CMK (cell line): Measurements from ENCODE around the gene DHRS4.

Source experiments
- DNase-seq: peaks from one replicate; pipeline ENCODE4 v3.0.0-alpha.2; 2010; ENCODE audit warnings: low read depth

The DHRS4 gene

GRCh38 chr14:23953464-23954278 is at the start of gene DHRS4:
Gene DHRS4, plus strand, starts transcription at chr14:23953770. Its CDS starts 19 bp downstream, at chr14:23953789.
- peak; percentile 63 for DNase-seq

- DNase-seq: no peak
These were observed 43.3 kb upstream of the DHRS4 start for GRCh38 chr14:23910101-23910875.

GRCh38 chr14:23910876-23911210 is 42.7 kb upstream of the DHRS4 start:
- DNase-seq: no peak

GRCh38 chr14:23915559-23915958 is 38.0 kb upstream of the DHRS4 start:
- no peak for DNase-seq

GRCh38 chr14:23916004-23916403 is 37.6 kb upstream of the DHRS4 start:
- no peak for DNase-seq

- DNase-seq: no peak
These were observed 37.1 kb upstream of the DHRS4 start for GRCh38 chr14:23916446-23916845.

GRCh38 chr14:23922545-23922944 is 31.0 kb upstream of the DHRS4 start:
- DNase-seq: no peak

GRCh38 chr14:23925523-23926075 is 28.0 kb upstream of the DHRS4 start:
- no peak for DNase-seq

- no peak for DNase-seq
These were observed 27.0 kb upstream of the DHRS4 start for GRCh38 chr14:23926543-23926942.

- no peak for DNase-seq
These were observed 24.4 kb upstream of the DHRS4 start for GRCh38 chr14:23929136-23929535.

- DNase-seq: peak; percentile 55
These were observed 23.7 kb upstream of the DHRS4 start for GRCh38 chr14:23929822-23930294.

GRCh38 chr14:23930742-23931141 is 22.8 kb upstream of the DHRS4 start:
- DNase-seq: no peak

GRCh38 chr14:23931721-23932289 is 21.8 kb upstream of the DHRS4 start:
- no peak for DNase-seq

- no peak for DNase-seq
These were observed 20.9 kb upstream of the DHRS4 start for GRCh38 chr14:23932639-23933038.

- no peak for DNase-seq
These were observed 20.3 kb upstream of the DHRS4 start for GRCh38 chr14:23933108-23933741.

GRCh38 chr14:23933742-23934128 is 19.8 kb upstream of the DHRS4 start:
- DNase-seq: no peak

- DNase-seq: no peak
These were observed 18.4 kb upstream of the DHRS4 start for GRCh38 chr14:23935158-23935557.

- no peak for DNase-seq
These were observed 17.3 kb upstream of the DHRS4 start for GRCh38 chr14:23936084-23936829.

- DNase-seq: no peak
These were observed 16.4 kb upstream of the DHRS4 start for GRCh38 chr14:23937203-23937602.

- no peak for DNase-seq
These were observed 14.7 kb upstream of the DHRS4 start for GRCh38 chr14:23938823-23939222.

GRCh38 chr14:23939607-23940326 is 13.8 kb upstream of the DHRS4 start:
- no peak for DNase-seq
